OCI-LY7 (cell line): ENCODE results near the gene BEAN1. TPM values are rescaled to one million over a fixed set of nuclear protein-coding genes. Genes with fewer than 3 reads are reported as not detected.

Experiments used
- Bru-seq: library from RNA; stranded (reverse); fragments of 400-500 nt; gene quantifications from one replicate; lab custom pipeline; 2021; lab: Mats Ljungman, UMichigan
- BruChase-seq, 2 experiments: library from RNA; stranded (reverse); fragments of 400-500 nt; gene quantifications; one replicate each; lab custom pipeline; 2021; lab: Mats Ljungman, UMichigan
- BruUV-seq: library from RNA; stranded (reverse); fragments of 400-500 nt; replicated peaks from 2 replicates; lab custom pipeline; 2021; lab: Mats Ljungman, UMichigan
- CTCF ChIA-PET: fragments of 300-600 bp; sonication (Branson Sonifier 250); formaldehyde crosslinking; loops from one replicate; lab custom pipeline; 2022; ENCODE audit warnings: antibody characterized with exemption; ENCODE audit not compliant: unreplicated experiment; lab: Charles Lee
- POLR2A ChIA-PET: fragments of 300-600 bp; sonication (Branson Sonifier 250); formaldehyde crosslinking; loops from one replicate; lab custom pipeline; 2022; ENCODE audit warnings: antibody characterized with exemption; lab: Charles Lee
- DNase-seq: peaks from one replicate; pipeline ENCODE4 v3.0.0-alpha.2; 2015; ENCODE audit warnings: low spot score
- H2AFZ ChIP-seq: fragments of 200-600 bp; sonication (generic), shearing (Covaris generic); 2 replicates; pipeline ENCODE4 v1.6.1; 2014; ENCODE audit warnings: mild to moderate bottlenecking, antibody characterized with exemption, low read length, moderate library complexity
- H3K27ac ChIP-seq: fragments of 200-600 bp; sonication (generic); 2 replicates; pipeline ENCODE4 v1.5.1; 2014; ENCODE audit warnings: mixed run types, low read depth, mild to moderate bottlenecking, moderate library complexity, low read length, inconsistent platforms; ENCODE audit not compliant: poor library complexity, severe bottlenecking
- H3K36me3 ChIP-seq: fragments of 200-600 bp; sonication (generic); 2 replicates; pipeline ENCODE4 v1.6.1; 2014; ENCODE audit warnings: mild to moderate bottlenecking, antibody characterized with exemption, low read length, moderate library complexity, mixed read lengths; ENCODE audit not compliant: insufficient read depth
- H3K4me1 ChIP-seq: fragments of 200-600 bp; sonication (generic); 2 replicates; pipeline ENCODE4 v1.5.1; 2014; ENCODE audit warnings: mild to moderate bottlenecking, low read length; ENCODE audit not compliant: insufficient read depth, poor library complexity, severe bottlenecking
- H3K4me2 ChIP-seq: fragments of 200-600 bp; sonication (generic); 2 replicates; pipeline ENCODE4 v1.6.1; 2014; ENCODE audit warnings: mild to moderate bottlenecking, low read length
- H3K4me3 ChIP-seq: fragments of 200-600 bp; sonication (generic); 2 replicates; pipeline ENCODE4 v1.5.1; 2014; ENCODE audit warnings: mild to moderate bottlenecking, low read depth, low read length; ENCODE audit not compliant: poor library complexity, severe bottlenecking
- H3K79me2 ChIP-seq: fragments of 200-600 bp; sonication (generic); 2 replicates; pipeline ENCODE4 v1.6.1; 2016; ENCODE audit warnings: low read depth, mild to moderate bottlenecking, low read length, moderate library complexity, mixed read lengths; ENCODE audit not compliant: insufficient read depth
- H3K9me2 ChIP-seq: fragments of 200-600 bp; sonication (generic); 2 replicates; pipeline ENCODE4 v1.6.1; 2016; ENCODE audit warnings: mild to moderate bottlenecking, low read length, mixed read lengths; ENCODE audit not compliant: insufficient read depth
- H3K9me3 ChIP-seq: fragments of 200-600 bp; sonication (generic); 2 replicates; pipeline ENCODE4 v1.6.1; 2014; ENCODE audit warnings: mild to moderate bottlenecking, mixed run types, low read length, mixed read lengths
- H4K20me1 ChIP-seq: fragments of 200-600 bp; sonication (generic); 2 replicates; pipeline ENCODE4 v1.6.1; 2014; ENCODE audit warnings: mild to moderate bottlenecking, antibody characterized with exemption, low read length, moderate library complexity, mixed read lengths; ENCODE audit not compliant: insufficient read depth
- EZH2phosphoT487 ChIP-seq: fragments of 200-600 bp; sonication (generic); IDR thresholded peaks from 2 replicates; pipeline ENCODE4 v1.6.1; 2018; ENCODE audit warnings: low read depth, borderline replicate concordance, mild to moderate bottlenecking, mixed run types, antibody characterized with exemption, low read length, moderate library complexity, mixed read lengths
- intact Hi-C: fragments of 100-400 bp; cut with micrococcal nuclease; formaldehyde crosslinking; loops from one replicate; pipeline ENCODE4 v1.10.0; 2022; ENCODE audit not compliant: unreplicated experiment
- long read RNA-seq: library from polyadenylated mRNA; stranded (forward); transcript quantifications from one replicate; pipeline ENCODE4 v2.0.0, GENCODE V29; 2022
- total RNA-seq, 2 experiments: library from RNA; depleted of rRNA in 1 of 2; stranded (reverse); fragments of >200 nt in 1 of 2; shearing (Covaris generic) in 1 of 2; gene quantifications; 2 replicates each; pipeline ENCODE4 v1.2.3, GENCODE V29; 2014 to 2022
- TF ChIP-seq, protein P1 (sequence below): fragments of 200-600 bp; sonication (generic); conservative IDR thresholded peaks from 2 replicates; pipeline ENCODE4 v1.5.1; 2014; ENCODE audit warnings: mild to moderate bottlenecking, antibody characterized with exemption, low read length, moderate library complexity, mixed read lengths

BEAN1 gene, protein sequence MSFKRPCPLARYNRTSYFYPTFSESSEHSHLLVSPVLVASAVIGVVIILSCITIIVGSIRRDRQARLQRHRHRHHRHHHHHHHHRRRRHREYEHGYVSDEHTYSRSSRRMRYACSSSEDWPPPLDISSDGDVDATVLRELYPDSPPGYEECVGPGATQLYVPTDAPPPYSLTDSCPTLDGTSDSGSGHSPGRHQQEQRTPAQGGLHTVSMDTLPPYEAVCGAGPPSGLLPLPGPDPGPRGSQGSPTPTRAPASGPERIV
- total RNA-seq (2014; rRNA removed; shearing (Covaris generic)): not detected in 2 replicates
- total RNA-seq (2022): 0.13 TPM in 1 of 2 replicates, not detected in the other
- percentile 6 among the genes with signal in this experiment for Bru-seq, nascent RNA
- BruChase-seq, experiment 1, labeled RNA remaining after a 6-hour chase: not detected
- BruChase-seq, experiment 2, labeled RNA remaining after a 2-hour chase: not detected
- long read RNA-seq: 0 reads

DNA sequence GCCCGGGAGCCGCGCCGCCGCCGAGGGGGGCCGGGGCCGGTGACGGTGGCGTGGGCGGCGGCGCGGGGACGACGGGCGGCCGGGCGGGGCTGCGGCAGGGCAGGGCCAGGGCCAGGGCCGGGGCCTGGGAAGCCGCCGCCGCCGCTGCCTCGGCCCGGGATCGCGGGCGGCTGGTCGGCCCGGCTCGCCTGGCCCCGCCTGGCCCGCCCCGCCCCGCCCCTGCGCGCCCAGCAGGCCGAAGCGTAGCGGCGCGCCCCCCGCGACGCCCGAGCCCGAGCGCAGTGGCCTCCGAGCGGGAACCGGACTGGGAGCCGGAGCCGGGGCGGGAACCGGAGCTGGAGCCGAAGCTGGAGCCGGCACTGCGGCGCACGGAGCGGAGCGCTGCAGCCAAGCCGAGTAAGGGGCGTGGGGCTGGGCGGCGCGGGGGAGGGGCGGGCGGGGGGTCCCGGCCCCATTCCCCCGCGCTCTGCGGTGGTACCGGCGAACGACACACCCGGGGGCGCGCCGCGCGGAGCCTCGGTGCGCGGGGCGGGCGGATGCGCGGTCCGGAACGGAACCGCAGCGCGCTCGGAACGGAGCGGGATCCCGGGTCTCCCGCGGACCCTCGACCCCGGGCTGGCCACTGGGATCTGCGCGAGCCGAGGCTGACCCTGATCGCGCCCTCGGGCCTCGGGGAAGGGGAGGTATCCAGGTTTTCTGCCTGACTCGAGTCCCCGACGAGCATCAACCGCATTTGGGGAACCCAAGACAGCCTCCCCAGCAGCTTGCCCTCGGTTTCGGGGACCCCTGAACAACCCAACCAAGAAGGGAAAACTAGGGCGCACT, at the start of gene BEAN1:
TSS of gene BEAN1 (plus strand) at position 260 of the 825 bp plus-strand sequence. CDS start 10,382 bp downstream, outside the sequence.
- Histone ChIP-seq H3K79me2 (no peaks in the 10 kb centered on the region), H2AFZ (no peak within 1 kb of the TSS), H3K9me2 (no peaks in the 10 kb centered on the region), H3K27ac (no peak within 1 kb of the TSS), H3K9me3 (no peaks in the 10 kb centered on the region), H4K20me1 (no peaks in the 10 kb centered on the region), H3K4me2 (no peak within 1 kb of the TSS), H3K4me3 (no peak within 1 kb of the TSS), H3K36me3 (no peaks in the 10 kb centered on the region), H3K4me1 (no peaks in the 10 kb centered on the region)
- TF ChIP-seq EZH2phosphoT487: no peak
- TF ChIP-seq, protein P1, sequence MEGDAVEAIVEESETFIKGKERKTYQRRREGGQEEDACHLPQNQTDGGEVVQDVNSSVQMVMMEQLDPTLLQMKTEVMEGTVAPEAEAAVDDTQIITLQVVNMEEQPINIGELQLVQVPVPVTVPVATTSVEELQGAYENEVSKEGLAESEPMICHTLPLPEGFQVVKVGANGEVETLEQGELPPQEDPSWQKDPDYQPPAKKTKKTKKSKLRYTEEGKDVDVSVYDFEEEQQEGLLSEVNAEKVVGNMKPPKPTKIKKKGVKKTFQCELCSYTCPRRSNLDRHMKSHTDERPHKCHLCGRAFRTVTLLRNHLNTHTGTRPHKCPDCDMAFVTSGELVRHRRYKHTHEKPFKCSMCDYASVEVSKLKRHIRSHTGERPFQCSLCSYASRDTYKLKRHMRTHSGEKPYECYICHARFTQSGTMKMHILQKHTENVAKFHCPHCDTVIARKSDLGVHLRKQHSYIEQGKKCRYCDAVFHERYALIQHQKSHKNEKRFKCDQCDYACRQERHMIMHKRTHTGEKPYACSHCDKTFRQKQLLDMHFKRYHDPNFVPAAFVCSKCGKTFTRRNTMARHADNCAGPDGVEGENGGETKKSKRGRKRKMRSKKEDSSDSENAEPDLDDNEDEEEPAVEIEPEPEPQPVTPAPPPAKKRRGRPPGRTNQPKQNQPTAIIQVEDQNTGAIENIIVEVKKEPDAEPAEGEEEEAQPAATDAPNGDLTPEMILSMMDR: no peak
- no peak for DNase-seq
- intact Hi-C loops: no loop called here
- ChIA-PET CTCF (no interaction called here), POLR2A (no interaction called here)
- no TSS peak for BruUV-seq

GRCh38 chr16:66377324-66377723, 49.8 kb upstream of the BEAN1 start:
- ChIA-PET CTCF (no interaction called here), POLR2A (no interaction called here)
- Histone ChIP-seq H3K4me1 (no peaks in the 10 kb centered on the region), H3K4me2 (no peak overlapping the region), H3K9me2 (no peaks in the 10 kb centered on the region), H3K36me3 (no peaks in the 10 kb centered on the region), H3K9me3 (no peaks in the 10 kb centered on the region), H3K79me2 (no peaks in the 10 kb centered on the region), H2AFZ (no peak overlapping the region), H3K27ac (no peak overlapping the region), H3K4me3 (no peak overlapping the region), H4K20me1 (no peaks in the 10 kb centered on the region)
- TF ChIP-seq EZH2phosphoT487: no peak
- TF ChIP-seq, protein P1: no peak
- no peak for DNase-seq
- intact Hi-C loops: no loop called here
- no TSS peak for BruUV-seq
